K562 (cell line): ENCODE measurements around the gene CREB3L1. TPM values are rescaled to one million over a fixed set of nuclear protein-coding genes. Genes with fewer than 3 reads are reported as not detected.

Experiments
- ATAC-seq: fragments of 200-7000 bp; cut with Tn5 transposase; 3 replicates; pipeline ENCODE4 v1.9.1; 2020; ENCODE audit warnings: moderate library complexity
- BruUV-seq: library from RNA; stranded (reverse); fragments of 400-500 nt; replicated peaks from 2 replicates; lab custom pipeline; 2021; lab: Mats Ljungman, UMichigan
- CTCF ChIA-PET: fragments of 300-600 bp; formaldehyde crosslinking; extraction: SDS; loops from one replicate; lab custom pipeline; 2021; ENCODE audit warnings: low intra/inter-chr PET ratio; lab: Yijun Ruan, JAX
- POLR2A ChIA-PET: fragments of 300-600, 350-650 bp; sonication (Branson Sonifier 250); formaldehyde crosslinking; extraction: SDS; loops from one replicate; lab custom pipeline; 2021; ENCODE audit warnings: antibody characterized with exemption, inconsistent platforms; lab: Yijun Ruan, JAX
- DNase-seq, 4 experiments: peaks; one replicate each; pipeline versions ENCODE4 v3.0.0 to v3.0.0-alpha.2; 2011 to 2018; ENCODE audit warnings: low spot score in 3 of 4, mixed read lengths in 3 of 4; ENCODE audit errors: extremely low read depth in 1 of 4
- FAIRE-seq: peaks from 2 replicates; lab custom pipeline; 2011; peaks lifted over from hg19 to GRCh38; lab: Jason Lieb, UNC
- H2AFZ ChIP-seq: 2 replicates; pipeline ENCODE4 v1.6.0; 2011; ENCODE audit warnings: low read depth, low read length, control low read depth, inconsistent platforms
- H3K27ac ChIP-seq: fragments of 200-600 bp; 3 replicates; pipeline ENCODE4 v1.8.0; 2011; ENCODE audit warnings: low read depth, mild to moderate bottlenecking, control low read depth, inconsistent platforms, low read length, moderate library complexity, mixed read lengths; ENCODE audit errors: extremely low read depth
- H3K27me3 ChIP-seq, 2 experiments: fragments of 300-600 bp in 1 of 2; 2 replicates in 1 of 2; 3 replicates in 1 of 2; pipeline versions ENCODE4 v1.6.0 to v1.8.0; 2011; ENCODE audit warnings: inconsistent platforms in 2 of 2, low read length in 2 of 2, mild to moderate bottlenecking in 1 of 2, mixed read lengths in 1 of 2, moderate library complexity in 1 of 2; ENCODE audit not compliant: control insufficient read depth in 2 of 2, insufficient read depth in 2 of 2
- H3K36me3 ChIP-seq: fragments of 300-600 bp; 3 replicates; pipeline ENCODE4 v1.8.0; 2011; ENCODE audit warnings: mild to moderate bottlenecking, low read length, inconsistent platforms; ENCODE audit not compliant: control insufficient read depth, insufficient read depth
- H3K4me1 ChIP-seq, 2 experiments: fragments of 200-600 bp in 1 of 2; replicated peaks in 1 of 2; 2 replicates in 1 of 2; 3 replicates in 1 of 2; pipeline versions ENCODE4 v1.5.1 to v1.8.0; 2011; ENCODE audit warnings: inconsistent platforms in 2 of 2, low read length in 2 of 2, mild to moderate bottlenecking in 1 of 2, mixed read lengths in 1 of 2, moderate library complexity in 1 of 2; ENCODE audit not compliant: control insufficient read depth in 2 of 2, insufficient read depth in 2 of 2
- H3K4me2 ChIP-seq: 2 replicates; pipeline ENCODE4 v1.6.1; 2011; ENCODE audit warnings: low read length, control low read depth, inconsistent platforms, mixed read lengths; ENCODE audit not compliant: insufficient read depth
- H3K4me3 ChIP-seq: fragments of 200-600 bp; sonication (generic), shearing (Covaris generic); 2 replicates; pipeline ENCODE4 v1.5.1; 2016; ENCODE audit warnings: control low read depth, inconsistent platforms
- H3K79me2 ChIP-seq: fragments of 200-600 bp; 3 replicates; pipeline ENCODE4 v1.8.0; 2011; ENCODE audit warnings: low read length, inconsistent platforms; ENCODE audit not compliant: control insufficient read depth, insufficient read depth
- H3K9ac ChIP-seq, 2 experiments: 2 replicates each; pipeline versions ENCODE4 v1.6.0 to v1.6.1; 2011; ENCODE audit warnings: low read depth in 2 of 2, low read length in 2 of 2, control low read depth in 1 of 2, inconsistent platforms in 1 of 2, mild to moderate bottlenecking in 1 of 2, mixed read lengths in 1 of 2; ENCODE audit not compliant: insufficient read depth in 1 of 2
- H3K9me1 ChIP-seq: one replicate; pipeline ENCODE4 v1.6.0; 2011; ENCODE audit warnings: inconsistent platforms, mild to moderate bottlenecking, low read length, moderate library complexity; ENCODE audit not compliant: control insufficient read depth, insufficient read depth
- H3K9me3 ChIP-seq: replicated peaks from 2 replicates; pipeline ENCODE4 v1.5.1; 2011; ENCODE audit warnings: low read depth, low read length, inconsistent platforms; ENCODE audit not compliant: control insufficient read depth, insufficient read depth
- H4K20me1 ChIP-seq: replicated peaks from 2 replicates; pipeline ENCODE4 v1.6.1; 2011; ENCODE audit warnings: low read length, inconsistent platforms, mixed read lengths; ENCODE audit not compliant: control insufficient read depth, insufficient read depth
- ARID1B ChIP-seq: fragments of 450-650 bp; IDR thresholded peaks from 2 replicates; pipeline ENCODE4 v1.6.1; 2016; ENCODE audit warnings: antibody characterized with exemption, mild to moderate bottlenecking, inconsistent platforms
- DIDO1 ChIP-seq: fragments of 450-650 bp; IDR thresholded peaks from 2 replicates; pipeline ENCODE4 v1.6.1; 2016; ENCODE audit warnings: low read depth, missing biosample characterization, missing genetic modification characterization
- FOXJ2 ChIP-seq: fragments of 200-800 bp; sonication (Bioruptor generic); IDR thresholded peaks from 2 replicates; pipeline ENCODE4 v1.6.1; 2016; ENCODE audit warnings: missing genetic modification characterization, missing compliant biosample characterization
- NBN ChIP-seq: fragments of 450-650 bp; IDR thresholded peaks from 2 replicates; pipeline ENCODE4 v1.6.1; 2016; ENCODE audit warnings: low read depth, mild to moderate bottlenecking
- RAD21 ChIP-seq, 2 experiments: fragments of 250-450 bp in 1 of 2; fragments of 450-650 bp in 1 of 2; sonication (Bioruptor Pico) in 1 of 2; formaldehyde crosslinking in 1 of 2; IDR thresholded peaks in 1 of 2; conservative IDR thresholded peaks in 1 of 2; 2 replicates each; pipeline versions ENCODE4 v1.4.0 to v1.8.0; 2020 to 2022; ENCODE audit warnings: mild to moderate bottlenecking in 2 of 2, moderate library complexity in 1 of 2
- RCOR1 ChIP-seq, 2 experiments: IDR thresholded peaks; 2 replicates each; pipeline ENCODE4 v1.6.1; 2012; ENCODE audit warnings: low read depth in 2 of 2, low read length in 2 of 2, borderline replicate concordance in 1 of 2, improper control_type of control experiment in 1 of 2
- RFX7 ChIP-seq: fragments of 250-450 bp; sonication (Bioruptor Pico); IDR thresholded peaks from 2 replicates; pipeline ENCODE4 v1.5.1; 2021; ENCODE audit warnings: mild to moderate bottlenecking
- SAP30 ChIP-seq: fragments of 200-600 bp; sonication (generic); IDR thresholded peaks from 2 replicates; pipeline ENCODE4 v1.6.1; 2012; ENCODE audit warnings: borderline replicate concordance, low read depth, mild to moderate bottlenecking, moderate library complexity, low read length, control low read depth, inconsistent platforms; ENCODE audit not compliant: insufficient read depth, poor library complexity, severe bottlenecking
- SETDB1 ChIP-seq: IDR thresholded peaks from one replicate; pipeline ENCODE4 v1.6.1; 2012; ENCODE audit warnings: low read length, control low read depth, inconsistent platforms
- SMARCB1 ChIP-seq: IDR thresholded peaks from 2 replicates; pipeline ENCODE4 v1.6.1; 2011; ENCODE audit warnings: improper control_type of control experiment, low read depth; ENCODE audit not compliant: insufficient read length
- SRSF3 ChIP-seq: fragments of 200-400 bp; formaldehyde crosslinking; IDR thresholded peaks from 2 replicates; pipeline ENCODE4 v1.6.1; 2016; ENCODE audit warnings: mild to moderate bottlenecking, low read length, moderate library complexity; ENCODE audit not compliant: insufficient read depth
- ZKSCAN3 ChIP-seq: fragments of 250-450 bp; sonication (Bioruptor Pico); IDR thresholded peaks from 2 replicates; pipeline ENCODE4 v1.4.0; 2020
- ZNF140 ChIP-seq: fragments of 250-450 bp; sonication (Bioruptor Pico); IDR thresholded peaks from 2 replicates; pipeline ENCODE4 v1.8.0; 2021; ENCODE audit warnings: moderate library complexity, mild to moderate bottlenecking, inconsistent platforms
- ZNF57 ChIP-seq: fragments of 450-650 bp; formaldehyde crosslinking; IDR thresholded peaks from 2 replicates; pipeline ENCODE4 v1.4.0; 2020; ENCODE audit warnings: mild to moderate bottlenecking, moderate library complexity
- WGBS: fragments of 100-300 bp; shearing (Covaris generic); methylation state at CpG from one replicate; pipeline ENCODE4 v1.1.6; 2016; ENCODE audit warnings: low coverage, mixed read lengths; ENCODE audit not compliant: insufficient coverage; ENCODE audit errors: missing lambda C conversion rate; 5-methylcytosine and 5-hydroxymethylcytosine counted together
- in situ Hi-C: fragments of 300-500 bp; cut with MboI; formaldehyde crosslinking; loops from 4 replicates; pipeline ENCODE4 v1.15.0; 2018; ENCODE audit warnings: inconsistent platforms, mixed read lengths
- intact Hi-C: fragments of 100-400 bp; cut with micrococcal nuclease; formaldehyde crosslinking; loops from 2 replicates; pipeline ENCODE4 v1.14.2; 2022
- polyA plus RNA-seq, 8 experiments: library from polyadenylated mRNA; depleted of rRNA in 4 of 8; stranded (reverse) in 5 of 8; unstranded in 3 of 8; fragments of >200 nt; fragmentation: Nextera tagmentation in 2 of 8; fragmentation: Illumina TruSeq in 1 of 8; extraction: Ambion mirVana in 2 of 8; extraction: Trizol in 1 of 8; gene quantifications; 2 replicates each; pipeline versions ENCODE4 v1.2.1 to v1.2.3, GENCODE V29; 2011 to 2014; ENCODE audit warnings: inconsistent platforms in 1 of 8, missing spikeins in 1 of 8
- total RNA-seq, 7 experiments: library from RNA; depleted of rRNA in 6 of 7; stranded (reverse); fragments of >200 nt in 6 of 7; fragmentation: Illumina TruSeq in 2 of 7; extraction: Trizol in 2 of 7; gene quantifications; 2 replicates each; pipeline versions ENCODE4 v1.2.1 to v1.2.3, GENCODE V29; 2011 to 2021; ENCODE audit warnings: low replicate concordance in 1 of 7
- TF ChIP-seq, protein P1 (sequence below): fragments of 450-650 bp; IDR thresholded peaks from 2 replicates; pipeline ENCODE4 v1.6.1; 2016
- TF ChIP-seq, protein P2 (sequence below), 2 experiments: fragments of 450-650 bp in 1 of 2; sonication (generic) in 1 of 2; formaldehyde crosslinking in 1 of 2; IDR thresholded peaks in 1 of 2; conservative IDR thresholded peaks in 1 of 2; 2 replicates each; pipeline versions ENCODE4 v1.6.1 to v1.8.1; 2016 to 2023; ENCODE audit warnings: mild to moderate bottlenecking in 2 of 2, moderate library complexity in 2 of 2, inconsistent platforms in 1 of 2, missing genetic modification reagents in 1 of 2
- TF ChIP-seq, protein P3 (sequence below): fragments of 450-650 bp; formaldehyde crosslinking; IDR thresholded peaks from 2 replicates; pipeline ENCODE4 v1.4.0; 2020; ENCODE audit warnings: mild to moderate bottlenecking, moderate library complexity
- TF ChIP-seq, protein P4 (sequence below): fragments of 250-450 bp; sonication (Bioruptor Pico); IDR thresholded peaks from 2 replicates; pipeline ENCODE4 v1.5.0; 2021

CREB3L1 gene
- total and polyA plus RNA-seq, 9 of the 15 experiments (the other 6 are each of a cell fraction or from before 2014, with no cell fraction given) = 1.2 to 27.6 (median 3.7) TPM

DNA sequence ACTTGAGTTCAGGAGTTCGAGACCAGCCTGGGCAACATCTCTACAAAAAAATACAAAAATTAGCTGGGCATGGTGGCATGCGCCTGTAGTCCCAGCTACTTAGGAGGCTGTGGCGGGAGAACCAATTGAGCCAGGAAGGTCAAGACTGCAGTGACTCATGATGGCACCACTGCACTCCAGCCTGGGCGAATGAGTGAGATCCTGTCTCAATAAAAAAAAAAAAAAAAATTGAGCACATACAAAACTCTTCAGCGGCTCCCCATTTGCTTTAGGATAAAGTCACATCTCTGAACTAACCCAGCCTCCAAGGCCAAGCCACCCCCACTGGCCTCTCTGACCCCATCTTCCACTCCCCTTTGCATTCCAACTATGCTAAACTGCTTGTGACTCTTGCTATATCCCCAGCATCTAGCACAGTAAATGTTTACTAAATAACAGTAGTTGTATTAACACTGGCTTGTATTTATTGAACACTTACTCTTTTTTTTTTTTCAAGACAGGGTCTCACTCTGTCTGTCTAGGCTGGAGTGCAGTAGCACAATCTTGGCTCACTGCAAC, 28.9 kb downstream of the CREB3L1 start:
- CTCF ChIA-PET = no interaction called here
- intact Hi-C loops = no loop called here
- no peak for FAIRE-seq

More for the DNA sequence above, 28.9 kb downstream of the CREB3L1 start:
- Histone ChIP-seq H3K27ac (no peak overlapping the region), H3K4me2 (no peak overlapping the region), H3K36me3 (peaks cover 20% of the 10 kb centered on the region; the same call in 2 of the 3 replicates), H3K9ac (no peak overlapping the region), H2AFZ (no peak overlapping the region), H4K20me1 (no peaks in the 10 kb centered on the region), H3K9me3 (no peaks in the 10 kb centered on the region), H3K27me3 (no peaks in the 10 kb centered on the region), H3K9me1 (no peaks in the 10 kb centered on the region), H3K4me3 (no peak overlapping the region), H3K4me1 (peaks cover 18 to 42% of the 10 kb centered on the region in 2 experiments), H3K79me2 (no peaks in the 10 kb centered on the region)
- no peak for DNase-seq
- no peak for ATAC-seq
- TF ChIP-seq, protein P1, sequence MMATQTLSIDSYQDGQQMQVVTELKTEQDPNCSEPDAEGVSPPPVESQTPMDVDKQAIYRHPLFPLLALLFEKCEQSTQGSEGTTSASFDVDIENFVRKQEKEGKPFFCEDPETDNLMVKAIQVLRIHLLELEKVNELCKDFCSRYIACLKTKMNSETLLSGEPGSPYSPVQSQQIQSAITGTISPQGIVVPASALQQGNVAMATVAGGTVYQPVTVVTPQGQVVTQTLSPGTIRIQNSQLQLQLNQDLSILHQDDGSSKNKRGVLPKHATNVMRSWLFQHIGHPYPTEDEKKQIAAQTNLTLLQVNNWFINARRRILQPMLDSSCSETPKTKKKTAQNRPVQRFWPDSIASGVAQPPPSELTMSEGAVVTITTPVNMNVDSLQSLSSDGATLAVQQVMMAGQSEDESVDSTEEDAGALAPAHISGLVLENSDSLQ = no peak
- TF ChIP-seq FOXJ2 (tag) = no peak
- TF ChIP-seq SAP30 = no peak
- TF ChIP-seq ZNF57 = no peak
- TF ChIP-seq DIDO1 = no peak
- no peak for TF ChIP-seq RAD21 (CRISPR knock-in tag; conservative IDR thresholded peaks at IDR 0.05 in 1 of 2, IDR thresholded peaks at IDR 0.05 in 1 of 2)
- no peak for TF ChIP-seq SETDB1
- no peak for TF ChIP-seq ZNF140 (CRISPR knock-in tag)
- TF ChIP-seq, protein P2, sequence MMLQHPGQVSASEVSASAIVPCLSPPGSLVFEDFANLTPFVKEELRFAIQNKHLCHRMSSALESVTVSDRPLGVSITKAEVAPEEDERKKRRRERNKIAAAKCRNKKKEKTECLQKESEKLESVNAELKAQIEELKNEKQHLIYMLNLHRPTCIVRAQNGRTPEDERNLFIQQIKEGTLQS (IDR thresholded peaks at IDR 0.05) = no peak
- TF ChIP-seq, protein P2 (CRISPR knock-in tag; conservative IDR thresholded peaks at IDR 0.05) = no peak
- TF ChIP-seq, protein P3, sequence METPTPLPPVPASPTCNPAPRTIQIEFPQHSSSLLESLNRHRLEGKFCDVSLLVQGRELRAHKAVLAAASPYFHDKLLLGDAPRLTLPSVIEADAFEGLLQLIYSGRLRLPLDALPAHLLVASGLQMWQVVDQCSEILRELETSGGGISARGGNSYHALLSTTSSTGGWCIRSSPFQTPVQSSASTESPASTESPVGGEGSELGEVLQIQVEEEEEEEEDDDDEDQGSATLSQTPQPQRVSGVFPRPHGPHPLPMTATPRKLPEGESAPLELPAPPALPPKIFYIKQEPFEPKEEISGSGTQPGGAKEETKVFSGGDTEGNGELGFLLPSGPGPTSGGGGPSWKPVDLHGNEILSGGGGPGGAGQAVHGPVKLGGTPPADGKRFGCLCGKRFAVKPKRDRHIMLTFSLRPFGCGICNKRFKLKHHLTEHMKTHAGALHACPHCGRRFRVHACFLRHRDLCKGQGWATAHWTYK (CRISPR knock-in tag) = no peak
- TF ChIP-seq RFX7 (CRISPR knock-in tag) = no peak
- TF ChIP-seq, protein P4, sequence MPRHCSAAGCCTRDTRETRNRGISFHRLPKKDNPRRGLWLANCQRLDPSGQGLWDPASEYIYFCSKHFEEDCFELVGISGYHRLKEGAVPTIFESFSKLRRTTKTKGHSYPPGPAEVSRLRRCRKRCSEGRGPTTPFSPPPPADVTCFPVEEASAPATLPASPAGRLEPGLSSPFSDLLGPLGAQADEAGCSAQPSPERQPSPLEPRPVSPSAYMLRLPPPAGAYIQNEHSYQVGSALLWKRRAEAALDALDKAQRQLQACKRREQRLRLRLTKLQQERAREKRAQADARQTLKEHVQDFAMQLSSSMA (CRISPR knock-in tag) = no peak
- TF ChIP-seq SRSF3 = no peak
- TF ChIP-seq ZKSCAN3 = no peak
- TF ChIP-seq ARID1B = no peak
- no peak for TF ChIP-seq NBN
- TF ChIP-seq SMARCB1 = no peak
- TF ChIP-seq RCOR1 (IDR thresholded peaks at IDR 0.05; ENCODE audit: borderline replicate concordance in 1 of 2, low read depth in 2 of 2, low read length in 2 of 2) = no peak
- no TSS peak for BruUV-seq
- POLR2A ChIA-PET = interaction anchor here (0.6 to 1.1 kb wide), 3 partner anchors 7 to 45 kb away, joined by 4 read pairs; no protein-coding TSS in a partner anchor
- in situ Hi-C loops = no loop called here
- WGBS = 88% methylated on average over 5 of the region's 5 CpGs
